Gastroesophageal sphincter (tissue), 3 donors: Measurements from ENCODE around the gene C17orf58.

Experiments
- EP300 ChIP-seq: sonication (generic); formaldehyde crosslinking; IDR thresholded peaks from one replicate; pipeline ENCODE4 v1.6.1; 2017; ENCODE audit warnings: antibody characterized with exemption, mild to moderate bottlenecking
- POLR2A ChIP-seq, 2 donors: fragments of 450-650 bp; IDR thresholded peaks; one replicate each; pipeline ENCODE4 v1.6.1; 2017; ENCODE audit warnings: antibody characterized with exemption in 2 of 2, mild to moderate bottlenecking in 2 of 2, moderate library complexity in 1 of 2
- POLR2AphosphoS5 ChIP-seq: sonication (generic); formaldehyde crosslinking; IDR thresholded peaks from one replicate; pipeline ENCODE4 v1.6.1; 2017; ENCODE audit warnings: antibody characterized with exemption
- TF ChIP-seq, protein P1 (sequence below), 4 experiments: fragments of 200-600 bp in 2 of 4; fragments of 450-650 bp in 2 of 4; sonication (generic) in 1 of 4; IDR thresholded peaks; one replicate each; pipeline ENCODE4 v1.5.1; 2017 to 2019; ENCODE audit warnings: antibody characterized with exemption in 4 of 4, mild to moderate bottlenecking in 2 of 4, moderate library complexity in 2 of 4

DNA sequence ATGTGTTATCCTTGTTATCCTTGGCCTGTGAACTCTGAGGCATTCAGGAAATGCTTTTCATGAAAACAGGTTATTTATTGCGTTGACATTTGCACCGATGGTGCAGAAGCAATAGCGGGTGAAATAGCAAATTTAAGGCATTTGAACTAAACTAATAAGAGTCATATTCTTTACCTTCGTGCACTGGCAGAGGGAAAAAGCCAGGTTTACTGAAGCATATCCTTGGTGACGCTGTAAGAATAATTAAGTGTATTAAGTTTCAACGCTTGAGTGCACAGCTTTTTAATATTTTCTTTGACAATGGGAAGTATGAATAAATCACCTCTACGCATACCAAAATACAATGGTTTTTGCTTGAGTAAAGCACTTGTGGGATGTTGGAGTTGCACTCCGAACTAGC, 25.7 kb upstream of the C17orf58 start:
- TF ChIP-seq EP300 (no peak), POLR2A (IDR thresholded peaks at IDR 0.05) (no peak), POLR2AphosphoS5 (no peak)
- TF ChIP-seq, protein P1, sequence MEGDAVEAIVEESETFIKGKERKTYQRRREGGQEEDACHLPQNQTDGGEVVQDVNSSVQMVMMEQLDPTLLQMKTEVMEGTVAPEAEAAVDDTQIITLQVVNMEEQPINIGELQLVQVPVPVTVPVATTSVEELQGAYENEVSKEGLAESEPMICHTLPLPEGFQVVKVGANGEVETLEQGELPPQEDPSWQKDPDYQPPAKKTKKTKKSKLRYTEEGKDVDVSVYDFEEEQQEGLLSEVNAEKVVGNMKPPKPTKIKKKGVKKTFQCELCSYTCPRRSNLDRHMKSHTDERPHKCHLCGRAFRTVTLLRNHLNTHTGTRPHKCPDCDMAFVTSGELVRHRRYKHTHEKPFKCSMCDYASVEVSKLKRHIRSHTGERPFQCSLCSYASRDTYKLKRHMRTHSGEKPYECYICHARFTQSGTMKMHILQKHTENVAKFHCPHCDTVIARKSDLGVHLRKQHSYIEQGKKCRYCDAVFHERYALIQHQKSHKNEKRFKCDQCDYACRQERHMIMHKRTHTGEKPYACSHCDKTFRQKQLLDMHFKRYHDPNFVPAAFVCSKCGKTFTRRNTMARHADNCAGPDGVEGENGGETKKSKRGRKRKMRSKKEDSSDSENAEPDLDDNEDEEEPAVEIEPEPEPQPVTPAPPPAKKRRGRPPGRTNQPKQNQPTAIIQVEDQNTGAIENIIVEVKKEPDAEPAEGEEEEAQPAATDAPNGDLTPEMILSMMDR (IDR thresholded peaks at IDR 0.05), result no peak
